ENCODE results near the gene GRHPR. TPM values are rescaled to one million over a fixed set of nuclear protein-coding genes. Genes with fewer than 3 reads are reported as not detected.

The GRHPR gene
- total and polyA plus RNA-seq, 2 of the 8 experiments (the other 6 are each of a cell fraction or from before 2014, with no cell fraction given): 97.0 to 201 TPM

DNA sequence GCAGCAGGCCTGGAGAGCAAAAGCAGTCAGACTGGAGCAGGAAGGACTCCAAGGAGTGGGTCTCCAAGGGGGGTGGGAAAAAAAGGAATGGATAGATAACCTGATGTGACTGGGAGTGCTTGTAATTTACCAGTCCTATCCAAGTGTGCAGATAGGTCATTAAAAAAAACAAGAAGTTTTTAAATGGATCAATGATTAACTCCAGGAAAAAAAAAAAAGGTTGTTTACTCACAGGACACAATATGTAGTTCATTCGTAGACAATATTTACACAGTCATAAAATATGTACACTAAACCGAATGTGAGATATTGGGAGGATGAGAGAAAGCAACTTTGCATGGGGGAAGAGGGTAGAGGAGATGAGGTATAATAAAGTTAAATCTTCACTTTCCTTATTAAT is 22.4 kb downstream of the GRHPR start:
- FAIRE-seq (no peak), DNase-seq (ENCODE audit: low read depth in 1 of 2, low spot score in 2 of 2) (no peak)
- no peak overlapping the region for H3K4me2 ChIP-seq (ENCODE audit: insufficient read depth in 1 of 2, low read depth in 2 of 2, low read length in 2 of 2)
- WGBS, 2 experiments (ENCODE audit: extremely low coverage in 1 of 2, insufficient coverage in 1 of 2, insufficient read length in 1 of 2, insufficient replicate concordance in 2 of 2, low coverage in 1 of 2, low lambda C conversion rate in 2 of 2, missing lambda C conversion rate in 1 of 2): 83% methylated on average over 2 of the region's 2 CpGs; no CpG with 5 or more reads in 1 of the 2 experiments
- ChIA-PET POLR2A (ENCODE audit: partially characterized antibody) (interaction anchor here (0.8 to 1.4 kb wide), 4 partner anchors 9 to 15 kb away, joined by 3 to 8 read pairs (median 4); no protein-coding TSS in a partner anchor), CTCF (ENCODE audit: partially characterized antibody) (no interaction called here)
- H2BK12ac ChIP-seq (ENCODE audit: low read depth, low read length): no peak overlapping the region
- no peak overlapping the region for H4K8ac ChIP-seq (ENCODE audit: extremely low read depth, insufficient read depth, low read length)
- H2BK20ac ChIP-seq (ENCODE audit: low read length): no peak overlapping the region
- H2BK120ac ChIP-seq (replicated peaks; ENCODE audit: low read depth, low read length): no peak overlapping the region
- H3K36me3 ChIP-seq (ENCODE audit: control insufficient read depth in 2 of 4, insufficient read depth in 4 of 4, low read length in 3 of 4): peaks cover 20 to 28% (median 22%) of the 10 kb centered on the region in 4 experiments
- peaks cover 0 to 57% of the 10 kb centered on the region in 2 experiments; a peak in 3 of 4 replicates for H3K79me2 ChIP-seq (ENCODE audit: control insufficient read depth in 1 of 2, insufficient read depth in 2 of 2, low read length in 2 of 2)
- no peak overlapping the region for H2BK15ac ChIP-seq (ENCODE audit: low read length)
- TF ChIP-seq SP4 (IDR thresholded peaks at IDR 0.05; ENCODE audit: low read length) (no peak), FOSL1 (IDR thresholded peaks at IDR 0.05; ENCODE audit: insufficient read depth, low read depth, low read length) (no peak), CTBP2 (IDR thresholded peaks at IDR 0.05; ENCODE audit: borderline replicate concordance, insufficient read depth, insufficient read length, low read length) (no peak), SP2 (IDR thresholded peaks at IDR 0.05; ENCODE audit: low read length) (no peak)
- TF ChIP-seq, protein P1, sequence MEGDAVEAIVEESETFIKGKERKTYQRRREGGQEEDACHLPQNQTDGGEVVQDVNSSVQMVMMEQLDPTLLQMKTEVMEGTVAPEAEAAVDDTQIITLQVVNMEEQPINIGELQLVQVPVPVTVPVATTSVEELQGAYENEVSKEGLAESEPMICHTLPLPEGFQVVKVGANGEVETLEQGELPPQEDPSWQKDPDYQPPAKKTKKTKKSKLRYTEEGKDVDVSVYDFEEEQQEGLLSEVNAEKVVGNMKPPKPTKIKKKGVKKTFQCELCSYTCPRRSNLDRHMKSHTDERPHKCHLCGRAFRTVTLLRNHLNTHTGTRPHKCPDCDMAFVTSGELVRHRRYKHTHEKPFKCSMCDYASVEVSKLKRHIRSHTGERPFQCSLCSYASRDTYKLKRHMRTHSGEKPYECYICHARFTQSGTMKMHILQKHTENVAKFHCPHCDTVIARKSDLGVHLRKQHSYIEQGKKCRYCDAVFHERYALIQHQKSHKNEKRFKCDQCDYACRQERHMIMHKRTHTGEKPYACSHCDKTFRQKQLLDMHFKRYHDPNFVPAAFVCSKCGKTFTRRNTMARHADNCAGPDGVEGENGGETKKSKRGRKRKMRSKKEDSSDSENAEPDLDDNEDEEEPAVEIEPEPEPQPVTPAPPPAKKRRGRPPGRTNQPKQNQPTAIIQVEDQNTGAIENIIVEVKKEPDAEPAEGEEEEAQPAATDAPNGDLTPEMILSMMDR (IDR thresholded peaks at IDR 0.05; ENCODE audit: control extremely low read depth in 1 of 3, insufficient read depth in 1 of 3, low read depth in 1 of 3, low read length in 3 of 3): no peak
- H3K4ac ChIP-seq (replicated peaks; ENCODE audit: insufficient read length, low read depth, low read length): no peak overlapping the region
- H3K9me3 ChIP-seq (ENCODE audit: insufficient read depth in 2 of 2, low read depth in 1 of 2, low read length in 1 of 2): no peaks in the 10 kb centered on the region
- no peak overlapping the region for H2AFZ ChIP-seq (ENCODE audit: low read length)
- no peak overlapping the region for H3K4me3 ChIP-seq (ENCODE audit: extremely low read depth in 1 of 4, insufficient read depth in 2 of 4, low read depth in 3 of 4, low read length in 4 of 4)
- H4K20me1 ChIP-seq (replicated peaks in 1 of 2; ENCODE audit: control insufficient read depth in 1 of 2, insufficient read depth in 2 of 2, low read length in 2 of 2): peaks cover 12 to 14% of the 10 kb centered on the region in 2 experiments
- no peak overlapping the region for H2AK5ac ChIP-seq (ENCODE audit: low read depth, low read length)
- no peak overlapping the region for H3K14ac ChIP-seq (ENCODE audit: insufficient read length)
- H3K23me2 ChIP-seq (ENCODE audit: low read depth, low read length): no peaks in the 10 kb centered on the region
- peaks cover 4% of the 10 kb centered on the region for H3K79me1 ChIP-seq (ENCODE audit: low read depth, low read length)
- no peaks in the 10 kb centered on the region for H3K27me3 ChIP-seq (replicated peaks in 1 of 4; ENCODE audit: control insufficient read depth in 3 of 4, extremely low read depth in 1 of 4, insufficient read depth in 3 of 4, low read length in 3 of 4)
- H3K23ac ChIP-seq (ENCODE audit: insufficient read length): no peak overlapping the region
- no peaks in the 10 kb centered on the region; a peak in 1 of 7 replicates for H3K4me1 ChIP-seq (replicated peaks in 1 of 4; ENCODE audit: control insufficient read depth in 3 of 4, insufficient read depth in 4 of 4, low read length in 3 of 4)
- H3K56ac ChIP-seq (replicated peaks; ENCODE audit: insufficient read length, low read depth, low read length): no peak overlapping the region
- no peak overlapping the region for H4K5ac ChIP-seq (ENCODE audit: insufficient read length, low read depth, low read length)
- H3K9ac ChIP-seq (replicated peaks in 1 of 4; ENCODE audit: extremely low read depth in 1 of 4, low read depth in 3 of 4, low read length in 3 of 4): no peak overlapping the region
- no peak overlapping the region for H2BK5ac ChIP-seq (ENCODE audit: low read depth, low read length)
- H3K27ac ChIP-seq (ENCODE audit: low read depth, low read length): no peak overlapping the region
- no peak overlapping the region for H3K18ac ChIP-seq (ENCODE audit: extremely low read depth, low read length)
- H4K91ac ChIP-seq (replicated peaks; ENCODE audit: insufficient read length, low read length): no peak overlapping the region

Data from H1 (cell line).